Fibroblast of villous mesenchyme (primary cell): ENCODE measurements around the gene DVL1. TPM values are rescaled to one million over a fixed set of nuclear protein-coding genes. Genes with fewer than 3 reads are reported as not detected.

ENCODE experiments used
- DNase-seq: peaks from one replicate; pipeline ENCODE4 v3.0.0-alpha.2; 2010; ENCODE audit warnings: low read depth
- H3K4me3 ChIP-seq: 2 replicates; pipeline ENCODE4 v1.5.1; 2011; ENCODE audit warnings: low read depth, mild to moderate bottlenecking, low read length
- total RNA-seq: library from RNA; depleted of rRNA; stranded (reverse); fragments of >200 nt; gene quantifications from 2 replicates; pipeline ENCODE4 v1.2.3, GENCODE V29; 2012
- TF ChIP-seq, protein P1 (sequence below): IDR thresholded peaks from 2 replicates; pipeline ENCODE4 v1.5.1; 2012; ENCODE audit warnings: low read depth, mild to moderate bottlenecking, low read length; ENCODE audit not compliant: insufficient read depth

Gene DVL1
- total RNA-seq, 1 donor = 69.5 TPM

DNA sequence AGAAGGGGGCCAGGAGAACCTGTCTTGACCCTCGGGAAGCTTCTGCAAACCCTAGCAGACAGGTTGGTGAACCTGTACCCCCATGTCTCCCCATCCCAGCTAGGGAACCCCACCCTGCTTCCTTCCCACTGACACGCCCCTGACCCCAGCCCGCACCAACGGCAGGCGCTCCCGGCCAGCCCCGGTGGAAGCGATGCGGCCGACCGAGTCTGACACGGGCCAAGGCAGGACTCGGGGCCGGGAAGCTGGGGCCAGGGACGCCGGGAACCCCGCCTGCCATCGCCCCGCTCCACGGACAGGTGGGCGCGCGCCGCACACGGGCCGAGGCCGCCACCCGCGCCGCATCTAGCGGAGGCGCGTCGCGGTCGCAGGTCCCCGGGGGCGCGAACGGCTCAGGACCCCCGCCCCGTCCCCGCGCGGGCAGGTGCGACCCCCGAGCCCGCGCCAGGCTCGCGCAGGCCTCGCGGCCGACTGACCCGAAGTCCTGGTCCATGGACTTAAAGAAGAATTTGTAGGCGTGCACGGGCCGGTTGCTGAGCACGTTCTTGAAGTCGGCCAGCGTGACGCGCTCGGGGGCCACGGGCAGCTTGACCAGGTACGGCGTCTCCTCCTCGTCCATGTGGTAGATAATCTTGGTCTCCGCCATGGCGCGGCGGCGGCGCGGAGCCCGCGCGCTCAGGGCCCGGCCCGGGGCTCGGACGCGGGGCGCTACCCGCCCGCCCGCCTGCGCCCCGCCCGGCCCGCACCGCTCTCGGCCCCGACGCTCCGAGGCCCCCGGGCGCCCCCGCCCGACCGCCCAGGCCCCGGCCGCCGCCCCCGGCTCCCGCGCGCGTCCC is 580 bp downstream of the DVL1 start:
- TF ChIP-seq, protein P1, sequence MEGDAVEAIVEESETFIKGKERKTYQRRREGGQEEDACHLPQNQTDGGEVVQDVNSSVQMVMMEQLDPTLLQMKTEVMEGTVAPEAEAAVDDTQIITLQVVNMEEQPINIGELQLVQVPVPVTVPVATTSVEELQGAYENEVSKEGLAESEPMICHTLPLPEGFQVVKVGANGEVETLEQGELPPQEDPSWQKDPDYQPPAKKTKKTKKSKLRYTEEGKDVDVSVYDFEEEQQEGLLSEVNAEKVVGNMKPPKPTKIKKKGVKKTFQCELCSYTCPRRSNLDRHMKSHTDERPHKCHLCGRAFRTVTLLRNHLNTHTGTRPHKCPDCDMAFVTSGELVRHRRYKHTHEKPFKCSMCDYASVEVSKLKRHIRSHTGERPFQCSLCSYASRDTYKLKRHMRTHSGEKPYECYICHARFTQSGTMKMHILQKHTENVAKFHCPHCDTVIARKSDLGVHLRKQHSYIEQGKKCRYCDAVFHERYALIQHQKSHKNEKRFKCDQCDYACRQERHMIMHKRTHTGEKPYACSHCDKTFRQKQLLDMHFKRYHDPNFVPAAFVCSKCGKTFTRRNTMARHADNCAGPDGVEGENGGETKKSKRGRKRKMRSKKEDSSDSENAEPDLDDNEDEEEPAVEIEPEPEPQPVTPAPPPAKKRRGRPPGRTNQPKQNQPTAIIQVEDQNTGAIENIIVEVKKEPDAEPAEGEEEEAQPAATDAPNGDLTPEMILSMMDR = no peak
- H3K4me3 ChIP-seq = peak overlapping the region; percentile 71
- DNase-seq = peak; percentile 64

DNA sequence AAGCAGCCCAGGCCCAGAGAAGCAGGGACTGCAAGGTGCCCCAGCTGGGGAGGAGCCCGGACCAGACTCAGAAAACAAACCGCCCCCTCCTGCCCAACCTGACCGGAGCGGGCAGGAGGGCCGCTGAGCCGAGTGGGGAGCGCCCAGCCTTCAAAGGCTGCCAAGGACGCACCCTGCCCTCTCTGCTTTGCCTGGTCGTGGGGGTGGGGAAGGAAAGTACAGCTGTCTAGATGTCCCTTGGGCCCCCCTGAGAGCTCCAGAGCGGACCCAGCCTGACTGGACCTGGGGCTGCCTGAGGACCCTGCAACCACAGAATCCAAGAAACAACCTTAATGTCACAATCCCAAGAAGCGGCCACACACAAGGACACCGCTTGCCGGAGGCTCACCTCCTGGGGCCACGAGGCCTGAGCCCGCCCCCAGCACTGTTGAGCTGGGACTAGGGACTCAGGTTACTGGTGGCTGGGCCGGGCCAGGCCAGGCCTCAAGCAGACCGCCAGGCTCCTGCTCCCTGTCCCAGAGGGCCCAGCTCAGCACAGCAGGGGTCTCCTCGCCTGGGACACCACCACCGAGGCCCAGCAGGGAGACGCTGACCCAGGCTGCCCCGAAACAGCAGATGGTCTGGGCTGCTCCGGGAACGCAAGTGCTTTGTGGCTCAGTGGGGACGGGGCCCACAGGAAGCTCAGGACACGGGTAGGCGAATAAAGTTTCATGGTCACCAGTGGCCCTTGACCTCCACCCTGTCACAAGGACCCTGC is 1.4 kb downstream of the DVL1 start:
- DNase-seq = peak; percentile 43

DNA sequence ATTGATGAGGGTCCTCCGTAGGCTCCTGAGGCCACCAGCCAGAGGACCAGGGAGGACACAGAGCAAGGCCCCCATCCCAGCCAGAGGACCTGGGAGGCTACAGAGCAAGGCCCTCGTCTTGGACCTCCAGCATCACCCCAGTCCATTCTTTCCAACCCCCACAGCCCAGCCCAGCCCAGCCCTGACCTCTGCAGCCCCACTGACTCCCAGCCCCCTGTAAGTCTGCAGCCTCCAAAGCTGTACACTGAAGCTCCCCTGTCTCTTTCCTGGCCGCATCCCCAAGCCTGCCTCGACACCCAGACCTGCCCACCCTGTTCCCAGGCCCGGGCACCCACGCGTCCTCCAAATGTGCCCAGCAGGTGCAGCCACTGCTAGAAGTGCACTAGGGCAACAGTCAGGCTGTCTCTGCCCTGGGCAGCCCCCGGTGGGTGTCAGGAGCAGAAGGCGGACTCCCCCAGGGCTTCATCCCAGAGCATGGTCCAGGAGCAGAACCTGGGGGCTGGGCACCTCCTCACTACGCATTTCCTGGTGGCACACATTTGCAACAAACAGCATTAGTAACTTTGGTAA is 2.1 kb downstream of the DVL1 start:
- TF ChIP-seq, protein P1 = no peak

More for the DNA sequence above, 1.4 kb downstream of the DVL1 start:
- TF ChIP-seq, protein P1 = no peak
- peak overlapping the region; percentile 71 for H3K4me3 ChIP-seq

DNA sequence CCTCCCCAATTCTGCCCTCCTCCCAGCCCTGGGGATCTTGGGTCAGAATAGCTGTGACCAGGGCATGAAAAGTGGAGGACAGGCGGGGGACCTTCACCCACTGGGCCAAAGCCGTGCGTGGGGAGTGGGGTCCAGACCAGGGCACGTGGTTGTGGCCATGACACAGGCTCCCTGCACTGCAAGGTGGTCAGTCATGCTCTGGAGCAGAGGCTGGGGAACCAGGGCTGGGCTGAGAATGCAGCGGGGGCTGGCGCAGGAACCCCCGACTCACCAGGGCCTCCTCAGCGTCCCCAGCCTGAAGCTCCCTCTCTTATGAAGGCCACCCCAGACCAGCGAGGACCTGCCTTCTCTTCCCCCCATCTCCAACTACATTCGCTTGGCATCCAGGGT is 2.7 kb downstream of the DVL1 start:
- no peak for DNase-seq
- TF ChIP-seq, protein P1 = no peak
- no peak overlapping the region for H3K4me3 ChIP-seq

More for the DNA sequence above, 2.1 kb downstream of the DVL1 start:
- H3K4me3 ChIP-seq = peak overlapping the region; percentile 71
- DNase-seq = no peak

DNA sequence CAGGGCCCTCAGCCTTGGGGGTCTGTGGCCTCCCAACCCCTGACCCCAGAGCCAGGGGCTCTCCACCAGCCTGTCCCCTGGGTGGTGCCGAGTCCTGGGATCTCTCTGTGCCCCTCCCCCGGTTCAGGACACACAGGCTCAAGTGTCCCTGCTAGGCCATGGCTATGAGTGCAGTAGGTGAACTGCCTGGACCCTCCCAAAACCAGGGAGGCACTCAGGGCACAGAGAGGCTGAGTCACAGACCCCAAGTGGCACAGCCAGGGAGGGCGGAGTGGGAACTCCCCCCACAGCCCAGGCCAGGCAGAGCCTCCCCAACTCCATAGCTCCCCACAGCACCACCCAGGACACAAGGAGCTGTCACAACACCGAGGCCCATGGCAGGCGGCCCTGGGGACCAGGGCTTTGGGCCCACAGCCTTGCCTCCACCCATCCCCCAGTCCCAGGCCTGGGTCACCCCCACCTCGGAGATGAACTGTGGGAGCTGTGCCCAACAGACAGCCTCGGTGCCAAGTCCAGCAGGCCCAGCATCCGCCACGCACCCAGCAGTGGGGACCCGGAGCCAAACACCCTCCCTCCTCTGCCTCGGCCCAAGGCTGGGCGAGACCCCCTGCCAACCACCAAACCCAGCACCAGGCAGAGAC is 3.2 kb downstream of the DVL1 start:
- TF ChIP-seq, protein P1 = no peak
- no peak overlapping the region for H3K4me3 ChIP-seq
- DNase-seq = no peak

DNA sequence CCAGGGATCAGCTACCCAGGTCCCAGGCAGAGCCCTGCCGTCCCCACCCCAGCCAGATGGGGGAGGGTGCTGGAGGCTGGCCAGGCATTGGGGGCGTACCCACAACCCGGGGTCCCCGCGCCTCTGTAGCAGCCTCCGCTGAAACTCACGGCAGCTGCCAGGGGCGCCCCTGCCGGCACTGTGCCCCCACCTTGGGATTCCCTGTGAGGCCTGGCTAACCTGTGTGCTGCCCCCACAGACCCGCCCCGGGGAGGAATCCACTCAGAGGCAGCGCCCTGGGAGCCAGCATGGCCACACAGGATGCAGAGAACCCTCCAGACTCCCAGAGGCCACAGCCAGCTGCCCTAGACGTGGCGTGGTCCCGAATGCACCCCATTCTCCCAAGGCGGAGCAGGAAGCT is 3.8 kb downstream of the DVL1 start:
- DNase-seq = no peak
- TF ChIP-seq, protein P1 = no peak
- no peak overlapping the region for H3K4me3 ChIP-seq
